Mucosa of stomach (tissue), 1 donor: Measurements from ENCODE around the gene CCDC82.

Source experiments
- H3K27me3 ChIP-seq: one replicate; pipeline ENCODE4 v1.7.0; 2013; ENCODE audit warnings: mild to moderate bottlenecking, low read length; ENCODE audit not compliant: control insufficient read depth, insufficient read depth
- H3K36me3 ChIP-seq: one replicate; pipeline ENCODE4 v1.7.0; 2013; ENCODE audit warnings: low read length; ENCODE audit not compliant: control insufficient read depth, insufficient read depth
- H3K4me1 ChIP-seq: one replicate; pipeline ENCODE4 v1.7.0; 2013; ENCODE audit warnings: mild to moderate bottlenecking, low read length; ENCODE audit not compliant: control insufficient read depth, insufficient read depth
- H3K4me3 ChIP-seq: one replicate; pipeline ENCODE4 v1.7.0; 2013; ENCODE audit warnings: low read length
- H3K9ac ChIP-seq: one replicate; pipeline ENCODE4 v1.7.0; 2013; ENCODE audit warnings: mild to moderate bottlenecking, low read length, moderate library complexity
- H3K9me3 ChIP-seq: one replicate; pipeline ENCODE4 v1.7.0; 2013; ENCODE audit warnings: mild to moderate bottlenecking, low read length, moderate library complexity; ENCODE audit not compliant: control insufficient read depth
- donor health status: Pancreatic carcinoma.

Gene CCDC82

GRCh38 chr11:96322775-96323641, 66.7 kb downstream of the CCDC82 start:
- Histone ChIP-seq H3K4me1 (peaks cover 2% of the 10 kb centered on the region), H3K36me3 (no peaks in the 10 kb centered on the region), H3K4me3 (no peak overlapping the region), H3K27me3 (no peaks in the 10 kb centered on the region), H3K9me3 (no peaks in the 10 kb centered on the region), H3K9ac (no peak overlapping the region)

DNA sequence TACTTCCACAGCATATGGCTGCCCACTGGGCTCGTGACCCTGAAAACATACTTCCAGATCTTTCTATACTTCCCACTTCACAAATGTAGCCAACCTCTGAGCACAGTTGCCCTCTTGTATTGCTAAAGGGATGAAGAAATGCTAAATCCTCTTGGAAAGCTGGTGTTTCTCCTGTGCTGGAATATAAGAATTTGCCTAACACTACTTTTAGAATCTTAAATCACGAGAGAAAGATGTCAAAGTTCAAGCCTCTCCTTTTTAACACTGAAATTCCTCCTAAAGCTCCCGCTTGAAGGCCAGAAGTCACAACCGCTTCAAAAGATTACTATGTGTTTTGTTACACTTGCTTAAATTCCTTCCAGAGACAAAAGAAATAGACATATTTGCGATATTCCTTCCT, 68.6 kb downstream of the CCDC82 start:
- Histone ChIP-seq H3K9ac (no peak overlapping the region), H3K9me3 (no peaks in the 10 kb centered on the region), H3K27me3 (no peaks in the 10 kb centered on the region), H3K36me3 (no peaks in the 10 kb centered on the region), H3K4me1 (peaks cover 8% of the 10 kb centered on the region), H3K4me3 (no peak overlapping the region)

- Histone ChIP-seq H3K27me3 (no peaks in the 10 kb centered on the region), H3K9me3 (no peaks in the 10 kb centered on the region), H3K9ac (no peak overlapping the region), H3K36me3 (no peaks in the 10 kb centered on the region), H3K4me3 (no peak overlapping the region), H3K4me1 (peaks cover 8% of the 10 kb centered on the region)
Measured at GRCh38 chr11:96319898-96320656, 69.6 kb downstream of the CCDC82 start.

DNA sequence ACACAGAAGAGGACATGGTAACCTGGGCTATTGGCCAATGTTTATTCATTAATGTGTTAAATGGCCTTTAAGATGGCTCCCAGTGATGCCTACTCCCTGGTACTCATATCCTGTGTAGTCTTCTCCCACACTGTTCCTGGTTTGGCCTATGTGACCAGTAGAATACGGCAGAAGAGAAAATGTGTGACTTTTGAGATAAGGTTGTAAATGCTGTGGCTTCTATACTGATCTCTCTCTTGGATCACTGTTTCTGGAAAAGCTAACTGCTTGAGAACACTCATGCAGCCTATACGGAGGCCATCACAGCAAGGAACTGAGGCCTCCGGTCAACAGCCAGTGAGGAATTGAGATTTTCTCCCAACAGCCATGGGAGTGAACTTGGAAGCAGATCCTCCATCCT, 70.9 kb downstream of the CCDC82 start:
- no peak overlapping the region for H3K9ac ChIP-seq
- H3K4me3 ChIP-seq: no peak overlapping the region
- H3K9me3 ChIP-seq: no peaks in the 10 kb centered on the region
- H3K36me3 ChIP-seq: no peaks in the 10 kb centered on the region
- H3K27me3 ChIP-seq: no peaks in the 10 kb centered on the region
- H3K4me1 ChIP-seq: peaks cover 17% of the 10 kb centered on the region

GRCh38 chr11:96318399-96318798, 71.3 kb downstream of the CCDC82 start:
- peaks cover 18% of the 10 kb centered on the region for H3K4me1 ChIP-seq
- no peaks in the 10 kb centered on the region for H3K9me3 ChIP-seq
- no peak overlapping the region for H3K9ac ChIP-seq
- H3K36me3 ChIP-seq: no peaks in the 10 kb centered on the region
- no peak overlapping the region for H3K4me3 ChIP-seq
- no peaks in the 10 kb centered on the region for H3K27me3 ChIP-seq

GRCh38 chr11:96317985-96318384, 71.7 kb downstream of the CCDC82 start:
- Histone ChIP-seq H3K4me3 (no peak overlapping the region), H3K4me1 (peaks cover 18% of the 10 kb centered on the region), H3K9me3 (no peaks in the 10 kb centered on the region), H3K36me3 (no peaks in the 10 kb centered on the region), H3K9ac (no peak overlapping the region), H3K27me3 (no peaks in the 10 kb centered on the region)

GRCh38 chr11:96317571-96317970, 72.1 kb downstream of the CCDC82 start:
- H3K36me3 ChIP-seq: no peaks in the 10 kb centered on the region
- H3K27me3 ChIP-seq: no peaks in the 10 kb centered on the region
- peaks cover 18% of the 10 kb centered on the region for H3K4me1 ChIP-seq
- H3K9me3 ChIP-seq: no peaks in the 10 kb centered on the region
- no peak overlapping the region for H3K4me3 ChIP-seq
- no peak overlapping the region for H3K9ac ChIP-seq

- Histone ChIP-seq H3K4me1 (peaks cover 18% of the 10 kb centered on the region), H3K9ac (no peak overlapping the region), H3K9me3 (no peaks in the 10 kb centered on the region), H3K4me3 (no peak overlapping the region), H3K36me3 (no peaks in the 10 kb centered on the region), H3K27me3 (no peaks in the 10 kb centered on the region)
Measured at GRCh38 chr11:96316869-96317268, 72.8 kb downstream of the CCDC82 start.

DNA sequence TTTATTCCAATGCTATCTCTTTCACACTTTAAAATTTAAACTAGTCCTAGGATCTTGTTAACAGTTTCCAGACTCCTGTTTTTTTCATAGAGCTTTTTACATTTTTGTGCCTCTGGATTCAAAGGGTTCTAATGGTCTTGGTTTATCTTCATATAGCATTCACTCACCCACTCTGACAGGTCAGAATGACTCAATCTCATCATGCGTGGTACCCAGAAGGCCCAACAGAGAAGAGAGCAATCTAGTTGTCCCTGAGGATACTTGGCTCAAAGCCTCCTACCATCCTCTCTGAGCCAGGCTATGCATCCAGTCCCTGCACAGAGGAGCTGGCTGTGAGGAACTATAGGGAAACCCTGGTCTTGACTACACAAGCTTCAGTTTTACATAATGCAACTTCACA, 74.2 kb downstream of the CCDC82 start:
- H3K4me3 ChIP-seq: no peak overlapping the region
- H3K27me3 ChIP-seq: no peaks in the 10 kb centered on the region
- no peak overlapping the region for H3K9ac ChIP-seq
- no peaks in the 10 kb centered on the region for H3K9me3 ChIP-seq
- no peaks in the 10 kb centered on the region for H3K36me3 ChIP-seq
- H3K4me1 ChIP-seq: peaks cover 26% of the 10 kb centered on the region

GRCh38 chr11:96314326-96315020, 75.2 kb downstream of the CCDC82 start:
- H3K9ac ChIP-seq: no peak overlapping the region
- no peaks in the 10 kb centered on the region for H3K9me3 ChIP-seq
- no peaks in the 10 kb centered on the region for H3K27me3 ChIP-seq
- no peaks in the 10 kb centered on the region for H3K36me3 ChIP-seq
- H3K4me3 ChIP-seq: no peak overlapping the region
- H3K4me1 ChIP-seq: peaks cover 26% of the 10 kb centered on the region

DNA sequence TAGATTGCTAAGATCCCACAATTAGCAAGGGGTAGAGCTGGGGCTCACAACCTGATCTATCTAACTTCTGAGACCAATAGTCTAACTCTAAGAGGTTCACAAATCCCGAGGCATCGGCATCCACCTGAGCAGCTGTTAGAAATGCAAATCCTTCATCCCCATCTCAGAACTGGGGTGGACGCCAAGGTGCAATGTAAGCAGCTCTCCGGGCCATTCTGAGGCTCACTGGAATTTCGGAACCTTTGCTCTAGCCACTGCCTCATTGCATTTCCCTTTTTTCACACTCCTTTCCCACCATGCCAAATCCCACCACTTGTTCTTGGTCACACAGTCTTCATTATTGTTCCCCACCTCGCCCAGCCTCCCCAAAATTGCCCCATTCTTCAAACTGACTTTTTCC, 76.5 kb downstream of the CCDC82 start:
- H3K4me3 ChIP-seq: no peak overlapping the region
- H3K9ac ChIP-seq: no peak overlapping the region
- H3K9me3 ChIP-seq: no peaks in the 10 kb centered on the region
- no peaks in the 10 kb centered on the region for H3K36me3 ChIP-seq
- H3K4me1 ChIP-seq: peaks cover 33% of the 10 kb centered on the region
- H3K27me3 ChIP-seq: no peaks in the 10 kb centered on the region

GRCh38 chr11:96311120-96311568, 78.6 kb downstream of the CCDC82 start:
- Histone ChIP-seq H3K27me3 (no peaks in the 10 kb centered on the region), H3K9me3 (no peaks in the 10 kb centered on the region), H3K9ac (no peak overlapping the region), H3K36me3 (no peaks in the 10 kb centered on the region), H3K4me1 (peaks cover 43% of the 10 kb centered on the region), H3K4me3 (no peak overlapping the region)
